OCI-LY7 (cell line): Measurements from ENCODE around the gene PSAP. TPM values are rescaled to one million over a fixed set of nuclear protein-coding genes. Genes with fewer than 3 reads are reported as not detected.
"Not testable (repeated sequence)": the region's sequence is repeated elsewhere in the genome, so short reads cannot be mapped to it uniquely, and the experiment has no call there.

ENCODE experiments used
- BruUV-seq: library from RNA; stranded (reverse); fragments of 400-500 nt; replicated peaks from 2 replicates; lab custom pipeline; 2021; lab: Mats Ljungman, UMichigan
- CTCF ChIA-PET: fragments of 300-600 bp; sonication (Branson Sonifier 250); formaldehyde crosslinking; loops from one replicate; lab custom pipeline; 2022; ENCODE audit warnings: antibody characterized with exemption; ENCODE audit not compliant: unreplicated experiment; lab: Charles Lee
- POLR2A ChIA-PET: fragments of 300-600 bp; sonication (Branson Sonifier 250); formaldehyde crosslinking; loops from one replicate; lab custom pipeline; 2022; ENCODE audit warnings: antibody characterized with exemption; lab: Charles Lee
- DNase-seq: peaks from one replicate; pipeline ENCODE4 v3.0.0-alpha.2; 2015; ENCODE audit warnings: low spot score
- H2AFZ ChIP-seq: fragments of 200-600 bp; sonication (generic), shearing (Covaris generic); 2 replicates; pipeline ENCODE4 v1.6.1; 2014; ENCODE audit warnings: mild to moderate bottlenecking, antibody characterized with exemption, low read length, moderate library complexity
- H3K27ac ChIP-seq: fragments of 200-600 bp; sonication (generic); 2 replicates; pipeline ENCODE4 v1.5.1; 2014; ENCODE audit warnings: mixed run types, low read depth, mild to moderate bottlenecking, moderate library complexity, low read length, inconsistent platforms; ENCODE audit not compliant: poor library complexity, severe bottlenecking
- H3K36me3 ChIP-seq: fragments of 200-600 bp; sonication (generic); 2 replicates; pipeline ENCODE4 v1.6.1; 2014; ENCODE audit warnings: mild to moderate bottlenecking, antibody characterized with exemption, low read length, moderate library complexity, mixed read lengths; ENCODE audit not compliant: insufficient read depth
- H3K4me1 ChIP-seq: fragments of 200-600 bp; sonication (generic); 2 replicates; pipeline ENCODE4 v1.5.1; 2014; ENCODE audit warnings: mild to moderate bottlenecking, low read length; ENCODE audit not compliant: insufficient read depth, poor library complexity, severe bottlenecking
- H3K4me2 ChIP-seq: fragments of 200-600 bp; sonication (generic); 2 replicates; pipeline ENCODE4 v1.6.1; 2014; ENCODE audit warnings: mild to moderate bottlenecking, low read length
- H3K4me3 ChIP-seq: fragments of 200-600 bp; sonication (generic); 2 replicates; pipeline ENCODE4 v1.5.1; 2014; ENCODE audit warnings: mild to moderate bottlenecking, low read depth, low read length; ENCODE audit not compliant: poor library complexity, severe bottlenecking
- H3K79me2 ChIP-seq: fragments of 200-600 bp; sonication (generic); 2 replicates; pipeline ENCODE4 v1.6.1; 2016; ENCODE audit warnings: low read depth, mild to moderate bottlenecking, low read length, moderate library complexity, mixed read lengths; ENCODE audit not compliant: insufficient read depth
- H3K9me2 ChIP-seq: fragments of 200-600 bp; sonication (generic); 2 replicates; pipeline ENCODE4 v1.6.1; 2016; ENCODE audit warnings: mild to moderate bottlenecking, low read length, mixed read lengths; ENCODE audit not compliant: insufficient read depth
- H3K9me3 ChIP-seq: fragments of 200-600 bp; sonication (generic); 2 replicates; pipeline ENCODE4 v1.6.1; 2014; ENCODE audit warnings: mild to moderate bottlenecking, mixed run types, low read length, mixed read lengths
- H4K20me1 ChIP-seq: fragments of 200-600 bp; sonication (generic); 2 replicates; pipeline ENCODE4 v1.6.1; 2014; ENCODE audit warnings: mild to moderate bottlenecking, antibody characterized with exemption, low read length, moderate library complexity, mixed read lengths; ENCODE audit not compliant: insufficient read depth
- CTCF ChIP-seq: fragments of 200-600 bp; sonication (generic); conservative IDR thresholded peaks from 2 replicates; pipeline ENCODE4 v1.5.1; 2014; ENCODE audit warnings: mild to moderate bottlenecking, antibody characterized with exemption, low read length, moderate library complexity, mixed read lengths
- EZH2phosphoT487 ChIP-seq: fragments of 200-600 bp; sonication (generic); IDR thresholded peaks from 2 replicates; pipeline ENCODE4 v1.6.1; 2018; ENCODE audit warnings: low read depth, borderline replicate concordance, mild to moderate bottlenecking, mixed run types, antibody characterized with exemption, low read length, moderate library complexity, mixed read lengths
- intact Hi-C: fragments of 100-400 bp; cut with micrococcal nuclease; formaldehyde crosslinking; loops from one replicate; pipeline ENCODE4 v1.10.0; 2022; ENCODE audit not compliant: unreplicated experiment
- total RNA-seq, 2 experiments: library from RNA; depleted of rRNA in 1 of 2; stranded (reverse); fragments of >200 nt in 1 of 2; shearing (Covaris generic) in 1 of 2; gene quantifications; 2 replicates each; pipeline ENCODE4 v1.2.3, GENCODE V29; 2014 to 2022

Gene PSAP
- total RNA-seq, 2 experiments from 2014 or later, result 163 to 200 TPM

GRCh38 chr10:71899665-71900412 is 48.8 kb upstream of the PSAP start:
- Histone ChIP-seq H3K36me3 (no peaks in the 10 kb centered on the region), H3K79me2 (no peaks in the 10 kb centered on the region), H4K20me1 (no peaks in the 10 kb centered on the region), H3K4me1 (peaks cover 3% of the 10 kb centered on the region), H3K4me2 (no peak overlapping the region), H3K9me3 (no peaks in the 10 kb centered on the region), H3K9me2 (no peaks in the 10 kb centered on the region), H3K27ac (no peak overlapping the region), H2AFZ (no peak overlapping the region), H3K4me3 (no peak overlapping the region)
- no TSS peak for BruUV-seq
- TF ChIP-seq EZH2phosphoT487 (no peak), CTCF (no peak)
- CTCF ChIA-PET, result interaction anchor here (0.6 kb wide), 1 partner anchor 252 kb away, joined by 3 read pairs; no protein-coding TSS in a partner anchor
- DNase-seq, result no peak
- intact Hi-C loops, result loop anchor here (5.0 to 10.0 kb wide), 2 partner anchors 175 to 432 kb away; no protein-coding TSS in a partner anchor
- POLR2A ChIA-PET, result interaction anchor here (0.6 kb wide), 1 partner anchor 497 kb away, joined by 3 read pairs; no protein-coding TSS in a partner anchor

- H3K4me1 ChIP-seq, H2AFZ ChIP-seq, H3K36me3 ChIP-seq, H3K4me3 ChIP-seq, H3K9me2 ChIP-seq, H3K9me3 ChIP-seq, H3K4me2 ChIP-seq, H3K79me2 ChIP-seq, BruUV-seq, DNase-seq, H4K20me1 ChIP-seq, H3K27ac ChIP-seq: not testable (repeated sequence)
- intact Hi-C loops, result loop anchor here (5.0 to 10.0 kb wide), 2 partner anchors 174 to 434 kb away; no protein-coding TSS in a partner anchor
- ChIA-PET POLR2A (interaction anchor here (0.7 to 0.8 kb wide), 3 partner anchors 59 to 100 kb away, joined by 3 to 7 read pairs (median 5); no protein-coding TSS in a partner anchor), CTCF (interaction anchor here (2.7 kb wide), 1 partner anchor 63 kb away, joined by 14 read pairs; no protein-coding TSS in a partner anchor)
Observed at GRCh38 chr10:71898346-71898745, 47.3 kb upstream of the PSAP start.

DNA sequence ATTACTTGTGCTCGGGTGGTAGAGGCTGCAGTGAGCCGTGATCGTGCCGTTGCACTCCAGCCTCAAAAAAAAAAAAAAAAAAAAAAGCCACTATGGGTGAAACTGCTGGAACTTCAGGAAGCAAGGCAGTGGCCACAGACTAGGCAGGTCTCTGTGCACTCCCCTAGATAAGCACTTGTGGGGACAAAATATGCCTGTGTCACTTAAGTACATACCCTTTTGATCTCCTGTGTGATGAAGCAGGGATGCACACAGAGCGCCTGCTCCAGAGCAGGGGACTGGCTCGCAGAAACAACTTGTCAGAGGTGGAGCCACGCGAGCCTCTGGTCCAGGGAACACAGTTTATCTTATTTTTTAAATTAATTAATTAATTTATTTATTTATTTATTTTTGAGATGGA is 42.9 kb upstream of the PSAP start:
- CTCF ChIA-PET, result no interaction called here
- no peak for TF ChIP-seq EZH2phosphoT487
- TF ChIP-seq CTCF, result no peak
- intact Hi-C loops, result loop anchor here (10.0 kb wide), 1 partner anchor 169 kb away; no protein-coding TSS in a partner anchor

More for the DNA sequence above, 42.9 kb upstream of the PSAP start:
- Histone ChIP-seq H3K27ac (no peak overlapping the region), H3K79me2 (no peaks in the 10 kb centered on the region), H3K4me3 (no peak overlapping the region), H3K9me2 (no peaks in the 10 kb centered on the region), H4K20me1 (no peaks in the 10 kb centered on the region), H2AFZ (no peak overlapping the region), H3K4me1 (peaks cover 18% of the 10 kb centered on the region), H3K9me3 (no peaks in the 10 kb centered on the region), H3K36me3 (no peaks in the 10 kb centered on the region), H3K4me2 (no peak overlapping the region)
- no peak for DNase-seq
- BruUV-seq, result no TSS peak
- POLR2A ChIA-PET, result no interaction called here
